D721Med (cell line): ENCODE data around the gene SIT1.

Experiments
- DNase-seq: peaks from one replicate; pipeline ENCODE4 v3.0.0; 2011; ENCODE audit warnings: low spot score; ENCODE audit not compliant: insufficient read length
- FAIRE-seq: peaks from 2 replicates; lab custom pipeline; 2011; peaks lifted over from hg19 to GRCh38; lab: Jason Lieb, UNC
- TF ChIP-seq, protein P1 (sequence below): IDR thresholded peaks from 2 replicates; pipeline ENCODE4 v1.5.1; 2012; ENCODE audit warnings: mild to moderate bottlenecking, control low read depth; ENCODE audit not compliant: insufficient read depth; ENCODE audit errors: missing control alignments

Gene SIT1

DNA sequence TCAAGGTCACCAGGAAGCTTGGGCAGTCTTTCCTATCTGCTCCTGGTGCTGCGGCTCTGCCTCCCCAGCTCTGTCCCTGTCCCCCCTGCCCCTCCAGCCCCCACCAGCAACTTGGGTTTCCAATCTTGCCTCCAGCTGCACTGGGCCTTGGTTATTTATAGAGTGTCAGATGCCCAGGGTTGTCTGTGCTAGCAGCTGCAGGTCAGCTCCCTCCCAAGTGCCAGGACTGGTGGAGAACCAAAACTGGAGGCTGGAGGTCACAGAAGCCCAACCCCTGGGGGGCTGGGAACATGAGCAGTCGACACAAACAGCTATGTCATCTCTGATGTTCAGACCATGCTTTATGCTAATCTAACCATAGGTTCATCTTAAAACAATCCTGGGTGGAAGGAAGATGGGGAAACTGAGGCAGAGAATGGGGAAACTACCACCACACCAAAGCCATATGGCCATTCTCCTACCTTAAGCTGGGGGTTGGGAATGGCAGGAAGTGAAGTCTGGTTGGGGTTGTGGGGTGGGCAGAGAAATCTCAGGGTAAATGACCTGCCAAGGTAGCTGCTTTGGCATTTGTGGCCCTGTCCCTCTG is 37.3 kb upstream of the SIT1 start:
- no peak for DNase-seq
- TF ChIP-seq, protein P1, sequence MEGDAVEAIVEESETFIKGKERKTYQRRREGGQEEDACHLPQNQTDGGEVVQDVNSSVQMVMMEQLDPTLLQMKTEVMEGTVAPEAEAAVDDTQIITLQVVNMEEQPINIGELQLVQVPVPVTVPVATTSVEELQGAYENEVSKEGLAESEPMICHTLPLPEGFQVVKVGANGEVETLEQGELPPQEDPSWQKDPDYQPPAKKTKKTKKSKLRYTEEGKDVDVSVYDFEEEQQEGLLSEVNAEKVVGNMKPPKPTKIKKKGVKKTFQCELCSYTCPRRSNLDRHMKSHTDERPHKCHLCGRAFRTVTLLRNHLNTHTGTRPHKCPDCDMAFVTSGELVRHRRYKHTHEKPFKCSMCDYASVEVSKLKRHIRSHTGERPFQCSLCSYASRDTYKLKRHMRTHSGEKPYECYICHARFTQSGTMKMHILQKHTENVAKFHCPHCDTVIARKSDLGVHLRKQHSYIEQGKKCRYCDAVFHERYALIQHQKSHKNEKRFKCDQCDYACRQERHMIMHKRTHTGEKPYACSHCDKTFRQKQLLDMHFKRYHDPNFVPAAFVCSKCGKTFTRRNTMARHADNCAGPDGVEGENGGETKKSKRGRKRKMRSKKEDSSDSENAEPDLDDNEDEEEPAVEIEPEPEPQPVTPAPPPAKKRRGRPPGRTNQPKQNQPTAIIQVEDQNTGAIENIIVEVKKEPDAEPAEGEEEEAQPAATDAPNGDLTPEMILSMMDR, result no peak
- no peak for FAIRE-seq

DNA sequence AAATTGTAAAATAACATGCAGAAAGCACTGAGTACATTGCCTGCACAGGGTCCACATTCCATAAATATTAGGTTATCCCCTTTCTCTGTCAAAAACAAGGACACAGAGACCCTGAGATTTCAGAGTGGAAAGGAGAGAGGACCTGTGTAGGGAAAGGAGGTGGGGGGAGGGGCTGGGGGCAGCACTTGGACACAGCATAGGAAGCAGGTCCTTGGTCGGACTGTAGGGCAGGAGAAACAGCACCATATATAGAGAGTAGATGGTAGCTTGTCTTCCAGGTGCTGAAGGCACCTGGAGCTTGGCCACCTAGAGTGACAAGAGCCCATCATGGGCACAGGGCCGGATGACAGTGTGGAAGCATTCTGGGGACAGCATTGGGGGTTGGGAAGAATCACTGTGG is 36.6 kb upstream of the SIT1 start:
- FAIRE-seq, result no peak
- no peak for DNase-seq
- TF ChIP-seq, protein P1, result no peak

DNA sequence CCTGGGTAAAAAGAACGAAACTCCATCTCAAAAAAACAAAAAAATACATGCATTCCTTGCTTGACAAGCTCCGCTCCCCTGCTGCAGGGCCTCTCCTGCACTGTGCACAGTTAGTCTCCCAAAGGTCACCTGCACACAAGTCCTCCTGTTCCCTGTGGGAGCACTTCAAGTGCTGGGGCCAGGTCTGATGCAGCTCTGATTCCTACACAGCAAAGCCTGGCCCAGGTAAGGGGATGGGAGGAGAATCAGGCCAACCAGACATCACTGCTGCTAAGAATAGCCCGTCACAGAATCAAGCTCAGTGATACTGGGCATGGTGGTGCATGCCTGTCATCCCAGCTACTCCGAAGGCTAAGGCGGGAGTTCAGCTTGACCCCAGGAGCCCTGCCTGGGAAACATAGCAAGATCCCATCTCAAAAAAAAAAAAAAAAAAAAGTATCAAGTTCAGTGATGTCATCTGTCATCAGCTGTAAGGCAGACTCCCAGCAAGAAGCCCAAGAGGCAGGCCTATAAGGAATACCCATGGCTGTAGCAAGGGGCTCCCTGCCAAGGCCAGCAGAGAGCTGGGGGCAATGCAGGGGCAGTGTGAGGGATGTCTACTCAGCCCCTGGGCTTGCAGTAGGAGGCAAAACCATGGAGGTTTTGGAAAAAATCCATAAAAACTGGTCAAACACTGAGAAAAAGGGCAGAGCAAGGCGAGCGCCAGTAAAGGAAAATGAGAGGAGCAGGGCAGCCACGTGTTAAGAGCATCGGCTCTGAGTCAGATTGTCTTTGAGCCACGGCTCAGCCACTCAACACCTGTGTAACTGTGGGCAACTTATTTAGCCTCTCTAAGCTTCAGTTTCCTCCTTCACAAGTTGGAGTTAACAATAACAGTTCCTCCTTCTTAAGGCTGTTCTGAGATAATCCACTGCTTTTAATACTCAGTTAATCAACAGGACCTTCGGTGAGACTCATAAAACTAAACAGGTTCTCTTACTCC is 35.8 kb upstream of the SIT1 start:
- FAIRE-seq (no peak), DNase-seq (no peak)
- TF ChIP-seq, protein P1, result no peak

DNA sequence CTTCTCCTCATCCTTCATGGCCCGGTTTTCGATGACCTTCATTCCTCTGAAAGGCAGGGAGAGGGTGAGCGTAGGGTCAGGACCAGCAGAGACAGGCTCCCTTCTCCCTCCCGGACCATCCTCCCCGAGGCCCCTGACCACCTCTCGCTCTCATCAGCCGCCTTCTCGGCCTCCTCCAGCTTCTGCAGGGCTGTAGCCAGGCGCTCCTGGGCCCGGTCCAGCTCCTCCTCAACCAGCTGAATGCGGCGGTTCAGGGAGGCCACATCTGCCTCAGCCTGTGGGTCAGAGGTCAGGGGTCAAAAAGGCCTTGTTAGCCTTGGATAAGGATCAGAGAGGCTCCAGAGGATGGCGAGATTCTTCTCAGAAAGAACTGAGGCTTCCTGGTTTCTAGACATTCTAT is 34.8 kb upstream of the SIT1 start:
- TF ChIP-seq, protein P1, result no peak
- no peak for DNase-seq
- no peak for FAIRE-seq

DNA sequence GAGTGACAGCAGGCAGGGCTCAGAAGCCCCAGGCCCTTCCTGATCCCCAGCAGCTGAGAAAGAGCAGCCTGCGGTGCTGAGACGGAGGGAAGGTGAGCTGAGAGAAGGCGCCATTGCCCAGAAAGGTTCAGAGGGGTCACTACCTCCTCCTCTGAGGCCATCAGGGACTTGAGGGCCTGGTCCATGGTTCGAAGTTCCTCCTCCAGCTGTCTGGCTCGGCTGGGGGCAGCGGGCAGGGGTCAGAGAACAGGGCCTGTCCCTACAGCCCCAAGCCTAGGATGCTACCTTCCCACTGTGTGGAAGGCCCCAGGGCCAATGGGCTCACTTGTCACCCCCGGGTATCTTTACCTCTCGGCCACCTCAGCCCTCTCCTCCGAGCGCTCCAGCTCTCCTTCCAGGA is 34.2 kb upstream of the SIT1 start:
- FAIRE-seq, result no peak
- TF ChIP-seq, protein P1, result no peak
- no peak for DNase-seq

DNA sequence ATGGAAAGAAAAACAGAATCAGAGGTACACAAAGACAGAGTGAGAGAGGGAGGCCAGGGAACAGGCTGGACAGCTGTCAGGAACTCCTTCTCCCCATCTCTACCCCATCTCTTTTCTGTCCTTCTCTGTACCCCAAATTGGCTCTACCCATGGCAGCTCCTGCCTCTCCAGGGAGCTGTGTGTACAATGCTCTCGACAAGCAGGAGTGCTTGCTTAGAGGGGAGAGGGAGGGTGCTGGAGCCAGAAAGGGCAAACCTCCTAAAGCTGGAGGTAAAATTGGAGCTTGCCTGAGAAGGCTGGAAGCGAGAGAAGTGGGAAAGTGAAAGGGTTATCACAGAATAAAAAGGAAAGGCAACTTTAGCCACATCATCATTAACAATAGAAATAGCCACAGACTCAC is 32.6 kb upstream of the SIT1 start:
- DNase-seq, result no peak
- no peak for FAIRE-seq
- TF ChIP-seq, protein P1, result no peak
